Right cardiac atrium (tissue), 5 donors: ENCODE results near the gene SIRPD. TPM values are rescaled to one million over a fixed set of nuclear protein-coding genes. Genes with fewer than 3 reads are reported as not detected.

ENCODE experiments used
- polyA plus RNA-seq: library from polyadenylated mRNA; stranded (reverse); fragments of 200-250 nt; gene quantifications from one replicate; pipeline ENCODE4 v1.2.3, GENCODE V29; 2013
- total RNA-seq, 4 donors: library from RNA; stranded (reverse); fragmentation: NEBNext Ultra II Directional; extraction: Animal tissue kit (Norgen Biotek cat#: 25700); gene quantifications; one replicate each; pipeline ENCODE4 v1.2.1, GENCODE V29; 2021
- donor health status: healthy with polysubstance abuse.
- donor health status: DM: no; HTN: yes; CAD: no.
- donor health status: DM: no; HTN: no; CAD: no.
- donor health status: DM: no; HTN: yes; CAD: no; lungs with severe emphysema.
- donor health status: DM: yes; HTN: yes; CAD: no.

Gene SIRPD
- total and polyA plus RNA-seq, 5 donors = not detected

Other genes starting within 250 kb of the SIRPD start
- 1 to 10 TPM; 1.9 to 2.2 (median 2.2) TPM for gene SDCBP2, start 228.6 kb downstream of the SIRPD start, total RNA-seq
- 2.0 TPM for gene SDCBP2, start 228.6 kb downstream of the SIRPD start, polyA plus RNA-seq
- 100 to 1,000 TPM; 105 to 162 (median 140) TPM for gene FKBP1A, start 164.7 kb downstream of the SIRPD start, total RNA-seq
- 129 TPM for gene FKBP1A, start 164.7 kb downstream of the SIRPD start, polyA plus RNA-seq
- gene NSFL1C, start 90.9 kb downstream of the SIRPD start, total RNA-seq = 10 to 100 TPM; 44.1 to 65.6 (median 58.4) TPM
- gene NSFL1C, start 90.9 kb downstream of the SIRPD start, polyA plus RNA-seq = 36.3 TPM
- gene SIRPB2, start 66.3 kb downstream of the SIRPD start, total RNA-seq = 1 to 10 TPM; 2.6 to 5.4 (median 4.9) TPM
- gene SIRPB2, start 66.3 kb downstream of the SIRPD start, polyA plus RNA-seq = 1.8 TPM
- 1 to 10 TPM in 2 of 4 donors, under 1 TPM in 2; 0.35 to 7.2 (median 1.3) TPM for gene SIRPB1, start 62.3 kb upstream of the SIRPD start, total RNA-seq
- 0.63 TPM for gene SIRPB1, start 62.3 kb upstream of the SIRPD start, polyA plus RNA-seq
- gene SIRPG, start 100.1 kb upstream of the SIRPD start, total RNA-seq = under 1 TPM in 3 of 4 donors, not detected in 1; 0.19 to 0.29 (median 0.20) TPM
- not detected for gene SIRPG, start 100.1 kb upstream of the SIRPD start, polyA plus RNA-seq